ENCODE results near the gene CTDSPL. TPM values are rescaled to one million over a fixed set of nuclear protein-coding genes. Genes with fewer than 3 reads are reported as not detected.

CTDSPL gene
- total and polyA plus RNA-seq, 2 of the 13 experiments (the other 11 are each of a cell fraction or from before 2014, with no cell fraction given) = 26.1 to 142 TPM

DNA sequence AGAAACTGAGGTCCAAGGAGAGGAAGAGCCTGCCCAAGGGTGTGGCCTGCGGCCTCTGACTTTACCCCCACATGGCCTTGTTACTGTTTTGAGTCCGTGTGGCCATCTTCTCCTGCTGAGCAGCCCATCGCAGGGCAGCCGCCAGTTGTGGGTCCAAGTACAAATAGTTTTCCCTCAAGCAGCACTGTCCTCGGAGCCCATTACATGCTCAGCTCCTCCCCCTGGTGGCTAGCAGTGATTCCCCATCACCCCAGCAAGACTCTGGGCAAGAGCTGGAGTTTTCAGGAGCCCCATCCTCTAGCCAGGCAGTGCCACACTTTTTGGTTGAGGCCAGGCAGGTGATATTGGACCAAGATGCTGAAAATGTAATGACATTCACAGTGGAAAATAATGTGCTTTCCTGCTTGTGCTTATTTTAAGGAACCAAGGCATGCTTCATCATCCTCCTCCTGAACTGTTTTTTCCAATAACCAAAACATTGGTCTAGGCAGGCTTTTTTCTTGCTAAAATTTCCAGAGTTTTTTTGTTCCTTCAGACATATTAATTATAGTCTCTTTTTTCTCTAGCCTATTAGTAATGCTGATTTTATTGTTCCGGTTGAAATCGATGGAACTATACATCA, 105.7 kb downstream of the CTDSPL start (continued):
- TF ChIP-seq TMF1 (CRISPR knock-in tag; IDR thresholded peaks at IDR 0.05; ENCODE audit: low read depth) (no peak), SCMH1 (CRISPR knock-in tag; IDR thresholded peaks at IDR 0.05; ENCODE audit: borderline replicate concordance) (no peak), ZBTB1 (CRISPR knock-in tag; IDR thresholded peaks at IDR 0.05; ENCODE audit: borderline replicate concordance) (no peak), ZNF138 (CRISPR knock-in tag; IDR thresholded peaks at IDR 0.05; ENCODE audit: low read depth) (no peak), ZNF33A (CRISPR knock-in tag; IDR thresholded peaks at IDR 0.05; ENCODE audit: borderline replicate concordance) (no peak), MZF1 (CRISPR knock-in tag; IDR thresholded peaks at IDR 0.05; ENCODE audit: borderline replicate concordance) (no peak), RBM22 (optimal IDR thresholded peaks at IDR 0.05; ENCODE audit: low read length) (peak; percentile 74), ZNF263 (CRISPR knock-in tag; IDR thresholded peaks at IDR 0.05) (0 out of 2 replicates have a peak, but pooled peaks have one; percentile 18), ISL2 (CRISPR knock-in tag; IDR thresholded peaks at IDR 0.05) (no peak), ZNF121 (CRISPR knock-in tag; IDR thresholded peaks at IDR 0.05) (no peak), DNMT1 (CRISPR knock-in tag; IDR thresholded peaks at IDR 0.05) (no peak), MAFF (IDR thresholded peaks at IDR 0.05; ENCODE audit: low read depth, low read length) (no peak), TOPORS (CRISPR knock-in tag; IDR thresholded peaks at IDR 0.05) (no peak), CHD4 (IDR thresholded peaks at IDR 0.05; ENCODE audit: borderline replicate concordance, low read length) (no peak), SMARCE1 (IDR thresholded peaks at IDR 0.05; ENCODE audit: borderline replicate concordance) (no peak), STAG1 (CRISPR knock-in tag; IDR thresholded peaks at IDR 0.05) (peak; percentile 92), ZFX (CRISPR knock-in tag; IDR thresholded peaks at IDR 0.05; ENCODE audit: low read depth) (0 out of 2 replicates have a peak, but pooled peaks have one; percentile 23), NR2C2 (CRISPR knock-in tag; IDR thresholded peaks at IDR 0.05; ENCODE audit: borderline replicate concordance) (peak; percentile 19; the same call in 1 of the 2 replicates), ZNF207 (IDR thresholded peaks at IDR 0.05; ENCODE audit: borderline replicate concordance) (no peak), SMAD9 (CRISPR knock-in tag; IDR thresholded peaks at IDR 0.05) (no peak), ZNF234 (CRISPR knock-in tag; conservative IDR thresholded peaks at IDR 0.05) (no peak), ERF (CRISPR knock-in tag; IDR thresholded peaks at IDR 0.05) (no peak; the same call in 1 of the 2 replicates)
- TF ChIP-seq, protein P1, sequence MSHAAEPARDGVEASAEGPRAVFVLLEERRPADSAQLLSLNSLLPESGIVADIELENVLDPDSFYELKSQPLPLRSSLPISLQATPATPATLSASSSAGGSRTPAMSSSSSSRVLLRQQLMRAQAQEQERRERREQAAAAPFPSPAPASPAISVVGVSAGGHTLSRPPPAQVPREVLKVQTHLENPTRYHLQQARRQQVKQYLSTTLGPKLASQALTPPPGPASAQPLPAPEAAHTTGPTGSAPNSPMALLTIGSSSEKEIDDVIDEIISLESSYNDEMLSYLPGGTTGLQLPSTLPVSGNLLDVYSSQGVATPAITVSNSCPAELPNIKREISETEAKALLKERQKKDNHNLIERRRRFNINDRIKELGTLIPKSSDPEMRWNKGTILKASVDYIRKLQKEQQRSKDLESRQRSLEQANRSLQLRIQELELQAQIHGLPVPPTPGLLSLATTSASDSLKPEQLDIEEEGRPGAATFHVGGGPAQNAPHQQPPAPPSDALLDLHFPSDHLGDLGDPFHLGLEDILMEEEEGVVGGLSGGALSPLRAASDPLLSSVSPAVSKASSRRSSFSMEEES (CRISPR knock-in tag; IDR thresholded peaks at IDR 0.05) = no peak
- TF ChIP-seq, protein P2, sequence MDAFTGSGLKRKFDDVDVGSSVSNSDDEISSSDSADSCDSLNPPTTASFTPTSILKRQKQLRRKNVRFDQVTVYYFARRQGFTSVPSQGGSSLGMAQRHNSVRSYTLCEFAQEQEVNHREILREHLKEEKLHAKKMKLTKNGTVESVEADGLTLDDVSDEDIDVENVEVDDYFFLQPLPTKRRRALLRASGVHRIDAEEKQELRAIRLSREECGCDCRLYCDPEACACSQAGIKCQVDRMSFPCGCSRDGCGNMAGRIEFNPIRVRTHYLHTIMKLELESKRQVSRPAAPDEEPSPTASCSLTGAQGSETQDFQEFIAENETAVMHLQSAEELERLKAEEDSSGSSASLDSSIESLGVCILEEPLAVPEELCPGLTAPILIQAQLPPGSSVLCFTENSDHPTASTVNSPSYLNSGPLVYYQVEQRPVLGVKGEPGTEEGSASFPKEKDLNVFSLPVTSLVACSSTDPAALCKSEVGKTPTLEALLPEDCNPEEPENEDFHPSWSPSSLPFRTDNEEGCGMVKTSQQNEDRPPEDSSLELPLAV (CRISPR knock-in tag; conservative IDR thresholded peaks at IDR 0.05; ENCODE audit: low read depth) = no peak
- TF ChIP-seq, protein P3, sequence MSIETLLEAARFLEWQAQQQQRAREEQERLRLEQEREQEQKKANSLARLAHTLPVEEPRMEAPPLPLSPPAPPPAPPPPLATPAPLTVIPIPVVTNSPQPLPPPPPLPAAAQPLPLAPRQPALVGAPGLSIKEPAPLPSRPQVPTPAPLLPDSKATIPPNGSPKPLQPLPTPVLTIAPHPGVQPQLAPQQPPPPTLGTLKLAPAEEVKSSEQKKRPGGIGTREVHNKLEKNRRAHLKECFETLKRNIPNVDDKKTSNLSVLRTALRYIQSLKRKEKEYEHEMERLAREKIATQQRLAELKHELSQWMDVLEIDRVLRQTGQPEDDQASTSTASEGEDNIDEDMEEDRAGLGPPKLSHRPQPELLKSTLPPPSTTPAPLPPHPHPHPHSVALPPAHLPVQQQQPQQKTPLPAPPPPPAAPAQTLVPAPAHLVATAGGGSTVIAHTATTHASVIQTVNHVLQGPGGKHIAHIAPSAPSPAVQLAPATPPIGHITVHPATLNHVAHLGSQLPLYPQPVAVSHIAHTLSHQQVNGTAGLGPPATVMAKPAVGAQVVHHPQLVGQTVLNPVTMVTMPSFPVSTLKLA (IDR thresholded peaks at IDR 0.05) = no peak
- TF ChIP-seq, protein P4, sequence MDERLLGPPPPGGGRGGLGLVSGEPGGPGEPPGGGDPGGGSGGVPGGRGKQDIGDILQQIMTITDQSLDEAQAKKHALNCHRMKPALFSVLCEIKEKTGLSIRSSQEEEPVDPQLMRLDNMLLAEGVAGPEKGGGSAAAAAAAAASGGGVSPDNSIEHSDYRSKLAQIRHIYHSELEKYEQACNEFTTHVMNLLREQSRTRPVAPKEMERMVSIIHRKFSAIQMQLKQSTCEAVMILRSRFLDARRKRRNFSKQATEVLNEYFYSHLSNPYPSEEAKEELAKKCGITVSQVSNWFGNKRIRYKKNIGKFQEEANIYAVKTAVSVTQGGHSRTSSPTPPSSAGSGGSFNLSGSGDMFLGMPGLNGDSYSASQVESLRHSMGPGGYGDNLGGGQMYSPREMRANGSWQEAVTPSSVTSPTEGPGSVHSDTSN (CRISPR knock-in tag; IDR thresholded peaks at IDR 0.05) = no peak
- TF ChIP-seq, protein P5, sequence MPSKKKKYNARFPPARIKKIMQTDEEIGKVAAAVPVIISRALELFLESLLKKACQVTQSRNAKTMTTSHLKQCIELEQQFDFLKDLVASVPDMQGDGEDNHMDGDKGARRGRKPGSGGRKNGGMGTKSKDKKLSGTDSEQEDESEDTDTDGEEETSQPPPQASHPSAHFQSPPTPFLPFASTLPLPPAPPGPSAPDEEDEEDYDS (CRISPR knock-in tag; IDR thresholded peaks at IDR 0.05) = no peak

Data from HepG2 (cell line).